Erythroblast (primary cell): ENCODE data around the gene PMM2.

Experiments used
- GATA1 ChIP-seq: IDR thresholded peaks from 2 replicates; pipeline ENCODE4 v1.6.1; 2011; ENCODE audit warnings: low read depth, mild to moderate bottlenecking, control low read depth, low read length, moderate library complexity
- POLR2A ChIP-seq: IDR thresholded peaks from 2 replicates; pipeline ENCODE4 v1.6.1; 2011; ENCODE audit warnings: mild to moderate bottlenecking, low read length

DNA sequence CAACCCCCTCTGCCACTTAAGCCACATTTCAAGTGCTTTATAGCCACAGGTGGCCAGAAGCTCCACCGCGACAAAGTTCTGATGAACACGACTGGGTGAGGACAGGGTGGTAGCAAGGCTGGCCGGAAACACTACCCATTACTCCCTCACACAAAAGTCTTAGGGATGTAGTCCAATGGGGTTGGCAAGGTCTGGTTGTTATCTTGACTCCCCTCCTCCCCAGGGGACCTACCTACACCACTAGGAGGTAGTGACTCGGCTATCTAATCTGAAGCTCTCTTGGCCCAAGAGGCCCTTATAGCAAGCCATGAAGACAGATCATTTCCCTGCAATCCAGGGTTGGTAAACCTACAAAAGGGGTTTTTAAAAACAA, 92.9 kb downstream of the PMM2 start:
- TF ChIP-seq POLR2A (no peak), GATA1 (no peak)
